ENCODE data around the gene GSE1. TPM values are rescaled to one million over a fixed set of nuclear protein-coding genes. Genes with fewer than 3 reads are reported as not detected.

Gene GSE1
- total and polyA plus RNA-seq, 9 of the 15 experiments (the other 6 are each of a cell fraction or from before 2014, with no cell fraction given): 12.2 to 244 (median 57.9) TPM

DNA sequence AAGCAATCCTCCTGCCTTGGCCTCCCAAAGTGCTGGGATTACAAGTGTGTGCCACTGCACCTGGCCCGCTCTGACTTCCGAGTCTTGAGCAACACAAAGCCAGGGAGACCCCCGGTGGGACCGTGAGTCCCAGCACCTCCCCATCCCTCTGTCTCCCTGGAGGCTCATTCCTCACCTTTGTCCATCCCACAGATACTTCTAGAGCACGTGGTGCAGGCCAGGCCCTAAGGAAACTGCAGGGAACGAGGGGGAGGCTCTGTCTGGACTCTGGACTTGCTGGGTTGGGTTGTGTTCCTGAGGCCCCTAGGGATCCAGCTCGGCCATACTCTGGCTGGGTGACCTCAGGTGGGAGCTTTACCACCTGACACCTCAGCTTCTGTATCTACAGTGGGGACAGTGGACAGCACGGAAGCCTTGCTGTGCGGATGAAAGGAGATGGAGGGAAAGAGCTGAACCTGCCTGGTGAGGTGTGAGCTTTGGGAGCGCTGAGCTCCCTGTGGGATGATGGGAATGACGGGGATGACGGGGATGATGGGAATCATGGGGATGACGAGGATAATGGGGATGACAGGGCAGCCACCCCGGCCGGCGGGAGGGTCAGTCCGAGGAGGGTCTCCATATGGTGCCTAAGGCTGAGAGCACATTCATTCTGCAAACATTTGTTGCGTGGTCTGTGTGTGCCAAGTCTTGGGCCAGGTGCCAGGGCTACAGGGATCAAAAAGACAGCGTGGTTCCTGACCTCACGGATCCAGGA lies 111.2 kb downstream of the GSE1 start:
- Histone ChIP-seq H3K9me1 (ENCODE audit: control insufficient read depth, insufficient read depth, low read length) (no peaks in the 10 kb centered on the region), H3K4me3 (no peak overlapping the region), H3K9ac (ENCODE audit: insufficient read depth in 1 of 2, low read depth in 2 of 2, low read length in 2 of 2) (no peak overlapping the region), H3K9me3 (replicated peaks; ENCODE audit: control insufficient read depth, insufficient read depth, low read depth, low read length) (no peaks in the 10 kb centered on the region), H3K27ac (ENCODE audit: extremely low read depth, low read depth, low read length) (no peak overlapping the region), H4K20me1 (replicated peaks; ENCODE audit: control insufficient read depth, insufficient read depth, low read length) (peaks cover 19% of the 10 kb centered on the region; the same call in 1 of the 2 replicates), H2AFZ (ENCODE audit: low read depth, low read length) (no peak overlapping the region), H3K79me2 (ENCODE audit: control insufficient read depth, insufficient read depth, low read length) (no peaks in the 10 kb centered on the region), H3K27me3 (ENCODE audit: control insufficient read depth in 2 of 2, insufficient read depth in 2 of 2, low read length in 2 of 2) (peaks cover 50 to 92% of the 10 kb centered on the region in 2 experiments; a peak in 4 of 5 replicates), H3K4me1 (replicated peaks in 1 of 2; ENCODE audit: control insufficient read depth in 2 of 2, insufficient read depth in 2 of 2, low read length in 2 of 2) (peaks cover 0 to 5% of the 10 kb centered on the region in 2 experiments; a peak in 1 of 5 replicates), H3K36me3 (ENCODE audit: control insufficient read depth, insufficient read depth, low read length) (no peaks in the 10 kb centered on the region), H3K4me2 (ENCODE audit: insufficient read depth, low read length) (no peak overlapping the region)
- no TSS peak for BruUV-seq (replicated peaks)
- no peak for FAIRE-seq
- intact Hi-C loops (cut with micrococcal nuclease): no loop called here
- WGBS (ENCODE audit: insufficient coverage, low coverage, missing lambda C conversion rate): 6% methylated on average over 20 of the region's 20 CpGs
- no peak for ATAC-seq
- in situ Hi-C loops (cut with MboI): no loop called here
- CTCF ChIA-PET (ENCODE audit: low intra/inter-chr PET ratio): no interaction called here
- POLR2A ChIA-PET: interaction anchor here (0.8 kb wide), 1 partner anchor 8 kb away, joined by 6 read pairs; no protein-coding TSS in a partner anchor
- TF ChIP-seq, protein P1, sequence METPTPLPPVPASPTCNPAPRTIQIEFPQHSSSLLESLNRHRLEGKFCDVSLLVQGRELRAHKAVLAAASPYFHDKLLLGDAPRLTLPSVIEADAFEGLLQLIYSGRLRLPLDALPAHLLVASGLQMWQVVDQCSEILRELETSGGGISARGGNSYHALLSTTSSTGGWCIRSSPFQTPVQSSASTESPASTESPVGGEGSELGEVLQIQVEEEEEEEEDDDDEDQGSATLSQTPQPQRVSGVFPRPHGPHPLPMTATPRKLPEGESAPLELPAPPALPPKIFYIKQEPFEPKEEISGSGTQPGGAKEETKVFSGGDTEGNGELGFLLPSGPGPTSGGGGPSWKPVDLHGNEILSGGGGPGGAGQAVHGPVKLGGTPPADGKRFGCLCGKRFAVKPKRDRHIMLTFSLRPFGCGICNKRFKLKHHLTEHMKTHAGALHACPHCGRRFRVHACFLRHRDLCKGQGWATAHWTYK (CRISPR knock-in tag; IDR thresholded peaks at IDR 0.05): no peak
- TF ChIP-seq KHSRP (IDR thresholded peaks at IDR 0.05): no peak
- TF ChIP-seq, protein P2, sequence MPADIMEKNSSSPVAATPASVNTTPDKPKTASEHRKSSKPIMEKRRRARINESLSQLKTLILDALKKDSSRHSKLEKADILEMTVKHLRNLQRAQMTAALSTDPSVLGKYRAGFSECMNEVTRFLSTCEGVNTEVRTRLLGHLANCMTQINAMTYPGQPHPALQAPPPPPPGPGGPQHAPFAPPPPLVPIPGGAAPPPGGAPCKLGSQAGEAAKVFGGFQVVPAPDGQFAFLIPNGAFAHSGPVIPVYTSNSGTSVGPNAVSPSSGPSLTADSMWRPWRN (IDR thresholded peaks at IDR 0.05; ENCODE audit: low read depth): no peak
- TF ChIP-seq, protein P3, sequence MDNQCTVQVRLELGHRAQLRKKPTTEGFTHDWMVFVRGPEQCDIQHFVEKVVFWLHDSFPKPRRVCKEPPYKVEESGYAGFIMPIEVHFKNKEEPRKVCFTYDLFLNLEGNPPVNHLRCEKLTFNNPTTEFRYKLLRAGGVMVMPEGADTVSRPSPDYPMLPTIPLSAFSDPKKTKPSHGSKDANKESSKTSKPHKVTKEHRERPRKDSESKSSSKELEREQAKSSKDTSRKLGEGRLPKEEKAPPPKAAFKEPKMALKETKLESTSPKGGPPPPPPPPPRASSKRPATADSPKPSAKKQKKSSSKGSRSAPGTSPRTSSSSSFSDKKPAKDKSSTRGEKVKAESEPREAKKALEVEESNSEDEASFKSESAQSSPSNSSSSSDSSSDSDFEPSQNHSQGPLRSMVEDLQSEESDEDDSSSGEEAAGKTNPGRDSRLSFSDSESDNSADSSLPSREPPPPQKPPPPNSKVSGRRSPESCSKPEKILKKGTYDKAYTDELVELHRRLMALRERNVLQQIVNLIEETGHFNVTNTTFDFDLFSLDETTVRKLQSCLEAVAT (IDR thresholded peaks at IDR 0.05): no peak
- no peak for DNase-seq (ENCODE audit: extremely low read depth in 1 of 4, low spot score in 3 of 4)
